Skeletal muscle tissue (tissue), 4 donors: ENCODE data around the gene USP44. TPM values are rescaled to one million over a fixed set of nuclear protein-coding genes. Genes with fewer than 3 reads are reported as not detected.
A peak's percentile ranks its signal among the peaks of the same experiment; 100 is the strongest.
"Not testable (repeated sequence)": the region's sequence is repeated elsewhere in the genome, so short reads cannot be mapped to it uniquely, and the experiment has no call there.

Source experiments
- H3K27ac ChIP-seq: one replicate; pipeline ENCODE4 v1.7.0; 2013; ENCODE audit warnings: mild to moderate bottlenecking, low read depth, low read length, inconsistent platforms
- H3K27me3 ChIP-seq, 3 donors: one replicate each; pipeline ENCODE4 v1.7.0; 2013; ENCODE audit warnings: low read length in 3 of 3; ENCODE audit not compliant: control insufficient read depth in 3 of 3, insufficient read depth in 3 of 3
- H3K36me3 ChIP-seq, 3 donors: one replicate each; pipeline ENCODE4 v1.7.0; 2013; ENCODE audit warnings: low read length in 3 of 3; ENCODE audit not compliant: control insufficient read depth in 3 of 3, insufficient read depth in 3 of 3
- H3K4me1 ChIP-seq, 3 donors: one replicate each; pipeline ENCODE4 v1.7.0; 2013; ENCODE audit warnings: low read length in 3 of 3, mild to moderate bottlenecking in 3 of 3; ENCODE audit not compliant: control insufficient read depth in 3 of 3, insufficient read depth in 3 of 3
- H3K4me3 ChIP-seq, 3 donors: one replicate each; pipeline ENCODE4 v1.7.0; 2013; ENCODE audit warnings: low read length in 3 of 3
- H3K9ac ChIP-seq, 3 donors: one replicate each; pipeline ENCODE4 v1.7.0; 2013; ENCODE audit warnings: low read length in 3 of 3, mild to moderate bottlenecking in 3 of 3, moderate library complexity in 2 of 3, low read depth in 1 of 3
- H3K9me3 ChIP-seq, 3 donors: one replicate each; pipeline ENCODE4 v1.7.0; 2013; ENCODE audit warnings: low read length in 3 of 3; ENCODE audit not compliant: control insufficient read depth in 3 of 3
- total RNA-seq: library from RNA; depleted of rRNA; stranded (reverse); fragments of >200 nt; gene quantifications from one replicate; pipeline ENCODE4 v1.2.3, GENCODE V29; 2014
- donor health status: Osteomylitis.

Gene USP44
- total RNA-seq, 1 donor from 2014 or later, result 1.0 TPM

- Histone ChIP-seq H3K4me3 (no peak overlapping the region), H3K9me3 (peaks cover 0 to 2% (median 0%) of the 10 kb centered on the region in 3 donors), H3K27ac (no peak overlapping the region), H3K4me1 (no peaks in the 10 kb centered on the region), H3K27me3 (no peaks in the 10 kb centered on the region), H3K9ac (no peak overlapping the region), H3K36me3 (peaks cover 14 to 36% (median 35%) of the 10 kb centered on the region in 3 donors)
Measured at GRCh38 chr12:95497031-95497430, 54.2 kb downstream of the USP44 start.

- no peaks in the 10 kb centered on the region for H3K4me1 ChIP-seq
- H3K9ac ChIP-seq, result no peak overlapping the region
- H3K27me3 ChIP-seq, result no peaks in the 10 kb centered on the region
- no peak overlapping the region for H3K27ac ChIP-seq
- no peak overlapping the region for H3K4me3 ChIP-seq
- H3K36me3 ChIP-seq, result peaks cover 20 to 45% (median 40%) of the 10 kb centered on the region in 3 donors
- H3K9me3 ChIP-seq, result peaks cover 0 to 2% (median 0%) of the 10 kb centered on the region in 3 donors
Measured at GRCh38 chr12:95495433-95495832, 55.8 kb downstream of the USP44 start.

DNA sequence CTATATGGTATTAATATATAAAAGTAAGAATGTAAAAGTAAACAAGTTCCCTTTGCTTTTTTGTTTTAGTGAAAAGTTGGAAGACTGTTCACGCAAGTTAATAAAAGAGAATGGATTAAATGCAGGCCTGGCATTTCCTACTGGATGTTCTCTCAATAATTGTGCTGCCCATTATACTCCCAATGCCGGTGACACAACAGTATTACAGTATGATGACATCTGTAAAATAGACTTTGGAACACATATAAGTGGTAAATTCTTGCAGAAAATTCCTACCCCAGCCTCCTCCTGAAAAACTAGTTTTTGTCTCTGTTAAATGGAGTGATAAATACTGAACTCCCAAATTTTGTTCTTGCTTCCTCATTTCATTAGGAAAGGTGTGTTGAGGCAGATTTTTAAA, 56.4 kb downstream of the USP44 start:
- H3K9me3 ChIP-seq, result peaks cover 0 to 2% (median 0%) of the 10 kb centered on the region in 3 donors

DNA sequence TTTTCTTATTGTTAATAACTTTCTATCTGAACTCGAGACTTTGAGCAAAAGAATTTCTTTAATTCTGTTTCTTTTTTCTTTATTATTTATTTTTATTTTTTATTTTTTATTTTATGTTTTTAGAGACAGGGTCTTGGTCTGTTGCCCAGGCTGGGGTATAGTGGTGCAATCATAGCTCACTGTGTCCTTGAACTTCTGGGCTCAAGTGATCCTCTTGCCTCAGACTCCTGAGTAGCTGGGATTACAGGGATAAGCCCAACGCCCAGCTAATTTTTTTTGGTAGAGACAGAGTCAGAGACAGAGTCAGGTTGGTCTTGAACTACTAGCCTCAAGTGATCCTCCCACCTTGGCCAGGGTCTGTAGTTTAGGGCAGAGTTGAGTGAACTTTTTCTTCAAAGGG, 58.8 kb downstream of the USP44 start:
- Histone ChIP-seq H3K9ac (no peak overlapping the region), H3K27ac (no peak overlapping the region), H3K27me3 (no peaks in the 10 kb centered on the region), H3K9me3 (no peaks in the 10 kb centered on the region), H3K4me3 (no peak overlapping the region), H3K36me3 (peaks cover 19 to 32% (median 22%) of the 10 kb centered on the region in 3 donors), H3K4me1 (no peaks in the 10 kb centered on the region)

More for the DNA sequence above, 56.4 kb downstream of the USP44 start:
- peaks cover 20 to 45% (median 40%) of the 10 kb centered on the region in 3 donors for H3K36me3 ChIP-seq
- H3K27me3 ChIP-seq, result no peaks in the 10 kb centered on the region
- H3K27ac ChIP-seq, result no peak overlapping the region
- no peak overlapping the region for H3K4me3 ChIP-seq
- H3K9ac ChIP-seq, result no peak overlapping the region
- H3K4me1 ChIP-seq, result no peaks in the 10 kb centered on the region

GRCh38 chr12:95487024-95487423, 64.3 kb downstream of the USP44 start:
- Histone ChIP-seq H3K4me1 (no peaks in the 10 kb centered on the region), H3K9ac (no peak overlapping the region), H3K27me3 (no peaks in the 10 kb centered on the region), H3K4me3 (no peak overlapping the region), H3K36me3 (peaks cover 13 to 29% (median 15%) of the 10 kb centered on the region in 3 donors), H3K27ac (no peak overlapping the region), H3K9me3 (no peaks in the 10 kb centered on the region)

- no peaks in the 10 kb centered on the region for H3K9me3 ChIP-seq
- H3K4me3 ChIP-seq, result no peak overlapping the region
- H3K27ac ChIP-seq, result no peak overlapping the region
- H3K4me1 ChIP-seq, result peaks cover 5 to 9% (median 6%) of the 10 kb centered on the region in 3 donors
- H3K9ac ChIP-seq, result no peak overlapping the region
- H3K27me3 ChIP-seq, result no peaks in the 10 kb centered on the region
- peaks cover 7 to 25% (median 13%) of the 10 kb centered on the region in 3 donors for H3K36me3 ChIP-seq
Measured at GRCh38 chr12:95484524-95484923, 66.8 kb downstream of the USP44 start.

DNA sequence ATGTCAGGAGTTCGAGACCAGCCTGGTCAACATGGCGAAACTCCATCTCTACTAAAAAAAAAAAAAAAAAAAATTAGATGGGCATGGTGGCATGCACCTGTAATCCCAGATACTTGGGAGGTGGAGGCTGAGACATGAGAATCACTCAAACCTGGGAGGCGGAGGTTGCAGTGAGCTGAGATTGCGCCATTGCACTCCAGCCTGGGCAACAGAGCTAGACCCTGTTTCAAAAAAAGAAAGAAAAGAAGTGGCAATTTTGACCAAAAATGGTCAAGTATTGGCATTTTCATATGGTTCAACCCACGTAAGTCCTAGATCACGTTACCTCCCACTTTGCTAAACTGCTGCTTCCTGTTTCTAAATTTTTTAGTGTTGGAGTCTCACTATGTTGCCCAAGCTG, 68.7 kb downstream of the USP44 start:
- H3K27ac ChIP-seq, H3K4me3 ChIP-seq, H3K27me3 ChIP-seq, H3K9me3 ChIP-seq, H3K9ac ChIP-seq: not testable (repeated sequence)
- H3K4me1 ChIP-seq, result peaks cover 5 to 17% (median 11%) of the 10 kb centered on the region in 3 donors
- H3K36me3 ChIP-seq, result peaks cover 8 to 36% (median 27%) of the 10 kb centered on the region in 3 donors

- Histone ChIP-seq H3K4me1 (peaks cover 5 to 19% (median 11%) of the 10 kb centered on the region in 3 donors), H3K27me3 (no peaks in the 10 kb centered on the region), H3K27ac (no peak overlapping the region), H3K4me3 (no peak overlapping the region), H3K36me3 (peaks cover 9 to 36% (median 23%) of the 10 kb centered on the region in 3 donors), H3K9ac (no peak overlapping the region), H3K9me3 (no peaks in the 10 kb centered on the region)
Measured at GRCh38 chr12:95481888-95482287, 69.4 kb downstream of the USP44 start.

- Histone ChIP-seq H3K36me3 (peaks cover 6 to 36% (median 22%) of the 10 kb centered on the region in 3 donors), H3K9ac (no peak overlapping the region), H3K27ac (no peak overlapping the region), H3K9me3 (no peaks in the 10 kb centered on the region), H3K27me3 (no peaks in the 10 kb centered on the region), H3K4me3 (no peak overlapping the region), H3K4me1 (peaks cover 5 to 19% (median 11%) of the 10 kb centered on the region in 3 donors)
Measured at GRCh38 chr12:95481072-95481471, 70.2 kb downstream of the USP44 start.

DNA sequence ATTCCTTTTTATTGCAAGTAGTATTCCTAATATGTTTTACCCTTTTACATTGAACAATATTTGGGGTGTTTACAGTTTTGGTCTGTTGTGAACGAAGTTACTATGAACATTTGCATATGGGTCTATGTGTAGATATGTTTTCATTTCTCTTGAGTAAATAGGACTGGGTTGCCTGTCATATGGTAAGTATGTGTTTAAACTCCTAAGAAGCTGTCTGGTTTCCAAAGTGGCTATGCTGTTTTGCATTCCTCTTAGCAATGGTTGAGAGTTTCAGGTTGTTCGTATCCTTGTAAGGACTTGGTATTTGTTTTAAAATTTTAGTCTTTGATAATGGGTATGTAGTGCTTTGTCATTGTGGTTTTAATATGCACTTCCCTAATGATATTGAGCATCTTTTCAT, 71.0 kb downstream of the USP44 start:
- H3K4me1 ChIP-seq, result peaks cover 7 to 26% (median 17%) of the 10 kb centered on the region in 3 donors
- no peaks in the 10 kb centered on the region for H3K9me3 ChIP-seq
- peaks cover 4 to 33% (median 25%) of the 10 kb centered on the region in 3 donors for H3K36me3 ChIP-seq
- peak overlapping the region in 1 of 3 donors; percentile 12 for H3K9ac ChIP-seq
- H3K27me3 ChIP-seq, result no peaks in the 10 kb centered on the region
- H3K4me3 ChIP-seq, result no peak overlapping the region
- no peak overlapping the region for H3K27ac ChIP-seq
